AG04449 (cell line): Measurements from ENCODE around the gene TEX261.

ENCODE experiments used
- CTCF ChIA-PET: fragments of 350-600 bp; formaldehyde crosslinking; extraction: SDS; loops from one replicate; lab custom pipeline; 2021; ENCODE audit warnings: antibody characterized with exemption; lab: Yijun Ruan, JAX
- POLR2A ChIA-PET: fragments of 400-600, 350-600 bp; formaldehyde crosslinking; extraction: SDS; loops from one replicate; lab custom pipeline; 2020; ENCODE audit warnings: antibody characterized with exemption, inconsistent platforms; lab: Yijun Ruan, JAX
- DNase-seq: peaks from one replicate; pipeline ENCODE4 v3.0.0-alpha.2; 2010; ENCODE audit warnings: low read depth, low spot score
- H3K4me3 ChIP-seq: 2 replicates; pipeline ENCODE4 v1.5.1; 2011; ENCODE audit warnings: low read depth, mild to moderate bottlenecking, control low read depth, low read length
- CTCF ChIP-seq: IDR thresholded peaks from one replicate; pipeline ENCODE4 v1.5.1; 2011; ENCODE audit warnings: mild to moderate bottlenecking, moderate library complexity, low read length, control low read depth, inconsistent platforms; ENCODE audit not compliant: insufficient read depth; ENCODE audit errors: missing control alignments

TEX261 gene

GRCh38 chr2:70962211-70962884, 32.3 kb downstream of the TEX261 start:
- POLR2A ChIA-PET: no interaction called here
- DNase-seq: no peak
- CTCF ChIA-PET: interaction anchor here (1.3 to 8.8 kb wide), 6 partner anchors 10 to 101 kb away, joined by 3 to 111 read pairs (median 70); partner anchors contain the start of gene ANKRD53
- TF ChIP-seq CTCF: no peak
- H3K4me3 ChIP-seq: no peak overlapping the region

- no peak for TF ChIP-seq CTCF
- no peak for DNase-seq
- no peak overlapping the region for H3K4me3 ChIP-seq
- ChIA-PET POLR2A (no interaction called here), CTCF (interaction anchor here (1.3 to 8.8 kb wide), 5 partner anchors 11 to 101 kb away, joined by 3 to 111 read pairs (median 15); partner anchors contain the start of gene ANKRD53)
These were observed 33.1 kb downstream of the TEX261 start for GRCh38 chr2:70961648-70961994.

GRCh38 chr2:70960833-70961647, 33.6 kb downstream of the TEX261 start:
- no peak for DNase-seq
- TF ChIP-seq CTCF: no peak
- CTCF ChIA-PET: interaction anchor here (1.0 to 8.8 kb wide), 8 partner anchors 11 to 100 kb away, joined by 3 to 111 read pairs (median 8); partner anchors contain the start of gene ANKRD53
- POLR2A ChIA-PET: no interaction called here
- H3K4me3 ChIP-seq: no peak overlapping the region

- no peak overlapping the region for H3K4me3 ChIP-seq
- no peak for DNase-seq
- ChIA-PET CTCF (interaction anchor here (1.0 to 8.8 kb wide), 6 partner anchors 10 to 89 kb away, joined by 3 to 91 read pairs (median 8); no protein-coding TSS in a partner anchor), POLR2A (no interaction called here)
- TF ChIP-seq CTCF: no peak
These were observed 34.5 kb downstream of the TEX261 start for GRCh38 chr2:70959851-70960832.

GRCh38 chr2:70959271-70959761, 35.4 kb downstream of the TEX261 start:
- ChIA-PET CTCF (interaction anchor here (1.9 to 3.3 kb wide), 4 partner anchors 9 to 88 kb away, joined by 7 to 16 read pairs (median 12); no protein-coding TSS in a partner anchor), POLR2A (no interaction called here)
- DNase-seq: no peak
- H3K4me3 ChIP-seq: no peak overlapping the region
- TF ChIP-seq CTCF: no peak
